NCI-H526 (cell line): ENCODE data around the gene STXBP4.

Experiments
- DNase-seq, 2 experiments: peaks; one replicate each; lab custom pipeline; 2025; lab: John Stamatoyannopoulos, UW

STXBP4 gene

DNA sequence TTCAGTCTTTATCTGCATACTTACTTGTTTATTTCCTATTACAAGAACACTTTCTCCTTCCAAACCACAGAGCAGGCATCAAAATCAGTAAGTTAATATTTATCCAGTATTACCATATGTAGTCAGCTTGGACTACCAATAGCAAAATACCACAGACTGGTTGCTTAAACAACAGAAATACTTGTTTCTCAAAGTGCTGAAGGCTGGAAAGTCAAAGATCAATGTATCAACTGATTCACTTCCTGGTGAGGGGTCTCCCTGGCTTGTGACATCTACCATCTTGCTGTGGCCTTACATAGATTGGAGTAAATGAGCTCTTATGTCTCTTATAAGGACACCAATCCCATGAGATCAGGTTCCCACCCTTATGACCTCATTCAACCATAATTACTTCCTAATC is 2.6 kb downstream of the STXBP4 start:
- DNase-seq: no peak

- DNase-seq: no peak
Measured at GRCh38 chr17:54971901-54972300, 3.3 kb downstream of the STXBP4 start.

DNA sequence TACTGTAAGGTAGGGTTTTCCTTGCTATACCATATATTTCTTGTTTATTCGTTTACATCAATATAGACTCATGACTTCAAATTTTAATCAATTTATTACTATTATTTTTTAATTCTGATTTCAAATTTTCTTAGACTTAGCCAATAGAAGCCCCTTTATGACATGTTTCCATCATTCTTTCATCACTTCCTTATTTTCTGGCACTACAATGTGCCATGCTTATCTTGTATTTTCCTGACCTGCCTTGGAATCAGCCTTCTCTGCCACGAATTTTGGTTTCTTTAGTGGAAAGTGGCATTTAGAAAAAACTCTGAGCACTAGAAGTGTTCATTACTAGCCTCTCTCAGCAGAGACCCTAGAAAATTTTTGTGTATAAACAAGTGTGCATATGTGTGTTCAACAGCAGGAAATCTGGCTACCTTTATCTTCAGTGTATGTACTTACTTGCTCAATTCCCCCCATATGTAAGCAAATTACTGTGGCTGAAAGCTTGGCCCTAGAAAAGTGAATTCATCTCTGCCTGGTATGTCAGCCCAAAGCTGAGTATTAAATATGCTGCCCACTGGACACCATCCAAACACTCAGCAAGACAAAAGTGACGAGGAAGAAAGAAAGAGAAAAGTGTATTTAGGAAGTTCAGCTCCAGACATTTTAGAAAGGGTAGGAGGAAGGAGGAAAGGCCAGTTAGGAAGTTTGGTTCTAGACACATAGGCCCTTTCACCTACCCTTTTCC is 4.0 kb downstream of the STXBP4 start:
- DNase-seq: no peak

DNA sequence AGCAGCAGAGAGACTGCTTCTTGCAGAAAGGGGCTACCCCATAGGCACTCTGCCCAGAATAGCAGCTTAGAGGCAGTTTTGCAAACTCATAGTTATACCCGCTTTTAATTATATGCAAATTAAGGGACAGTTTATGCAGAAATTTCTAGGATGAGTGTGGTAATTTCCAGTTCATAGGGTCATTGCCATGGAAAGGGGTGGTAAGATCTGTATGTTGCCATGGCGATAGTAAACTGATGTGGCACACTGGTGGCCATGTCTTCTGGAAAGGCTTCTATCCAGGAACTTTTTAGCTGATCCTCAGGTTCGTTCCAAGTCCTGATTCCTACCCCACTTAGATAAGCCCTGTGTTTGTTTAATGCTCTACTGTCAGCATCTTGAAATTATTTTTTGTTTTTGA is 6.2 kb downstream of the STXBP4 start:
- no peak for DNase-seq

GRCh38 chr17:54976316-54976715 is 7.8 kb downstream of the STXBP4 start:
- no peak for DNase-seq

- DNase-seq: no peak
Measured at GRCh38 chr17:54977744-54978143, 9.2 kb downstream of the STXBP4 start.

- no peak for DNase-seq
Measured at GRCh38 chr17:54979657-54980056, 11.1 kb downstream of the STXBP4 start.

DNA sequence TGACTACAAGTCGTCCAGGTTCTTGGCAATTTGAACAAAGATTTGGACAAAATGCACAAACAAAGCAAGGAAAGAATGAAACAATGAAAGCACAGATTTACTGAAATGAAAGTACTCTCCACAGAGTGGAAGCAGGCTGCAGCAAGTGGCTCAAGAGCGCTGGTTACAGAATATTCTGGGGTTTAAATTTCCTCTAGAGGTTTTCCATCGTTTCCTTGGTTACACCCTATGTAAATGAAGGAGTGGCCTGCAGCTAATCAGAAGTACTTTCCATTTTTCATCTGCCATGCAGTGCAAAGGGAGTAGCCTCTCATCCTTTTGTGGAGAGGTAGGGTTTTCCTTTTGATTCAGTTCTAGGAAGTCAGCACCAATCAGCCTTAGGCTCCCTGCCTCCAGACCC is 11.8 kb downstream of the STXBP4 start:
- DNase-seq: no peak

GRCh38 chr17:54982399-54982798 is 13.8 kb downstream of the STXBP4 start:
- DNase-seq: no peak

DNA sequence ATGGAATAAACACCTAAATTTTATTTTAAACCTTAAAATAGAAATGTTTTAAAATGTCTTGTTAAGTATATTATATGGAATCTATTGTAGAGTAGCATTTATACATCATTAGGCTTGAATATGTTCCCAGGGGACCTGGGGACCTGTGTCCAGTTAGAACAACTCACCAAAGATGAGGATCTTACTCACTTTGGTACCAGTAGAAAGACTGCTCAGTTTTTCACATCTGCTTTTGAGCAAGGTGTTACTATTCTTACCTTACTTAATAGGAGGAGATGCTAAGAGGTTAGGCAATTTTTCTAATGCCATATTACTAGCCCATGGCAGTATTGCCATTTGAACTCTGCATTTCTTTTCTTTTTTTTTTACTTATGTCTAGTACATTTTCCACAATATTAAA is 14.7 kb downstream of the STXBP4 start:
- no peak for DNase-seq

DNA sequence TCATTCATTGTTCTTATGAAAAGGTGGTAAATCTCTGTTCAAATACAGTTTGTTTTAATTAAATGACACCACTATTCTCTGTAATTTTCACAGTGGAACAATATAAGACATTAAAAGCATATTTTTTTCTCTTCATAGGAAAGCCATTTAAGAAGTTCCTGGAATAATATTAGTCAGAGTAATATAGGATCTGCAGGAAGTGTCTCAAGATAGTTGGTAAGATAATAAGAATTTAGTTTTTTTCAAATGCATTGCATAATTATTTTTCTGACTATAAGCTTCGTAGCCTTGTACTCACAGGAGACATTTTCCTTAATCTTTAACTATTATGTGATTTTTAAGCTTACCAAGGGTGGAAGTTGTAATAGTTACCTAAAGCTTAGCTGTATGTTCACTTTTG is 16.9 kb downstream of the STXBP4 start:
- DNase-seq: no peak

- DNase-seq: no peak
Measured at GRCh38 chr17:54990118-54990517, 21.6 kb downstream of the STXBP4 start.

GRCh38 chr17:54991567-54991966 is 23.0 kb downstream of the STXBP4 start:
- no peak for DNase-seq

DNA sequence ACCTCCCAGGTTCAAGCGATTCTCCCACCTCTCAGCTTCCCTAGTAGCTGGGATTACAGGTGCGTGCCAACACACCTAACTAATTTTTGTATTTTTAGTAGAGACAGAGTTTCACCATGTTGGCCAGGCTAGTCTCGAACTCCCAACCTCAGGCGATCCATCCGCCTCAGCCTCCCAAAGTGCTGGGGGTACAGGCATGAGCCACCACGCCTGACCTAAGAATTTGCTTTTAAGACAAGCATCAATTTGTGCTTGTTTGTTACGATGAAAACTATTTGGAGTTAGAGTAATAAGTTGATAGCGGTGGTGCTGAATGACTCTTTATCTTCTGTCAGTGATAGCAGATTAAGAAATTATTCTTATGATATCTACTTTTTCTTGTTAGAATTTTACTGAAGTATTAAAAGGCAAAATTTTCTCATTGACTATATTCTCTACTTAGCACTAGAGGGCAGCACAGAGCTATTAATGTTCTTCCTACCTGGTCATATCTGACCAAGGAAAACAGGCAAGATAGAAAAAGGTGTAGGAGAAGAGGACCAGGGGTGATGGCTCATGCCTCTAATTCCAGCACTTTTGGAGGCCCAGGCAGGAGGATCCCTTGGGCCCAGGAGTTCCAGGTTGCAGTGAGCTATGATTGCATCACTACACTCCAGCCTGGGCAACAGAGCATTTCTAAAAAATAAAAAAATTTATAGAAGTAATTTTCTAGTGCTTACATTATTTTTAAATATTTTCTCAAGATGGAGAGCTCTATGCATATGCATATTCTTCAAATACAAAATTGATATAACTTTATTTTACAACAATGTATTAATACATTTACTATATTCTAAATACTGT is 24.5 kb downstream of the STXBP4 start:
- peak; percentile 60 to 79 for DNase-seq

DNA sequence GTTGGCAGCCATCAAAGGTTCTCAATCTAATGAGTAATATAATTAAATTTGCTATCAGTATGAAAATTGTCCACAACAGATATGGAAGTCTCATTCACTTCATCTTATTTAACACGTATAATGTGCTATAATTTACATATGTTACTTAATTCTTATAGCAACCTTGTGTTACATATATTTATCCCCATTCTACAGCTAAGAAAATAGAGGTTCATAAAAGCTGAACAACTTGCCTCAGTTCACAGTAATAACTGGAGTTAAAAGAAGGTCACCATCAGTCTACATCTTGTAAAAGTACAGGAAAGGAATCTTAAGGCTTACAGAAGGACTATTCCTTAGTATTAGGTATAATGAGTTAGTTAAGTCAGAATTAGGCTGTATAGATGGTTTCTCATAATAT is 27.9 kb downstream of the STXBP4 start:
- DNase-seq: no peak

- no peak for DNase-seq
Measured at GRCh38 chr17:55002458-55002857, 33.9 kb downstream of the STXBP4 start.

GRCh38 chr17:55004484-55004883 is 35.9 kb downstream of the STXBP4 start:
- DNase-seq: no peak

DNA sequence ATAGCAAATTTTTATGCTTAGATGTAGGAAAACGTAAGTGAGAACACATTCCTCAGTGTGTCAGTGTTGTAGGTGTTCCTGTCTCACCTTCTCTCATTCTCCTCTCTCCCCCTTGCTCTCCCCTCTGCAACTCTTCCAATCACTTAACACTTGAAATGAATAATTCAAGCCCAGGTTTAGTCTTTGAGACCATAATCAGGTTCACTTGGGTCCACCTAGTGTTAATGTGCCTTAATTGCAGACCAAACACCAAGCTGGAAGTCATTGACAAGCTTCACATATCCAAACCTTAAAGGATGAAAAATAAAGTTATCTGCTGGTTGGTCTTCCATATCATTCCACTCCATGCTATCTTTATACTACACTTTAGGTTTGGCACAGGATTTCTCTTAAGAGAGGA is 37.0 kb downstream of the STXBP4 start:
- peak in 1 of 2 experiments; percentile 51 for DNase-seq

- DNase-seq: no peak
Measured at GRCh38 chr17:55023626-55024025, 55.1 kb downstream of the STXBP4 start.

DNA sequence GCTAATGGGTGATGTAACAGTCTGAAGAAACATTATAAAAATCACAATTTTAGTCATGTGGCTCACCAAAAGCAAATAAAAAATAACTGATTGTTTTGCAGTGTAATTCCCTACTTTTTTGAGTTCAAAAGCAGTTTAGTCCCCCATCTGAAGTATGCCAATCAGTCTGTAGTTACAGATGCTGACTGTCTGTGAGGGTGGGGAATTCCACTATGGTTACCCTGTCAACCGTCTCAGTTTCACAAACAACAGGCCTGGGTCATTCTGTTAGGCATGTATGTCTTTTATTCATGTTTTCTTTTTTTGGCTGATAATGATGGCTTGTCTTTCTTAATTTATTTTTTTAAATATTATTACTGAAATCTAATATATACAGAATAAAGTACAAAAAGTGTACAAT is 69.3 kb downstream of the STXBP4 start:
- DNase-seq: no peak

DNA sequence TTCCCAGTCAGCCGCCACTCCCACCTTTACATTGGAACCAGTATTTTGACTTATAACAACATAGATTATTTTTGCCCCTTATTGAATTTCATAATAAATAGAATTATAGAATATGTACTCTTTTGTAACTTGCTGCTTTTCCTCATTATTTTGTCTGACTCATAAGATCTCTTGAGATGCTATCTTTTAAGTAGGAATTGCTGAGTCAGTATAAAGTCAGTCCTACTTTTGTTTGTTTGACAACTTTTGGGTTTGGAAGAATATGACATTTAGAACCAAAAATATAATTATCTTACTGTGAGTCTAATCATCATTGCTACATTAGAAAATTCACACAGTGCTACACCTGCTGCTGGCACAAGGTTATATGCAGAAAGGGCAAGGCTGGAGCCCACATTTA is 69.7 kb downstream of the STXBP4 start:
- no peak for DNase-seq

- no peak for DNase-seq
Measured at GRCh38 chr17:55040611-55041010, 72.0 kb downstream of the STXBP4 start.

GRCh38 chr17:55053855-55054254 is 85.3 kb downstream of the STXBP4 start:
- DNase-seq: no peak

GRCh38 chr17:55054429-55054828 is 85.9 kb downstream of the STXBP4 start:
- DNase-seq: no peak
